Right ventricle myocardium superior (tissue), 1 donor: ENCODE data around the gene PTK7. TPM values are rescaled to one million over a fixed set of nuclear protein-coding genes. Genes with fewer than 3 reads are reported as not detected.

ENCODE experiments used
- ATAC-seq: fragments of 200-7000 bp; cut with Tn5 transposase; one replicate; pipeline ENCODE4 v1.9.1; 2020; ENCODE audit warnings: mild to moderate bottlenecking; ENCODE audit not compliant: poor library complexity
- DNase-seq: peaks from one replicate; pipeline ENCODE4 v3.0.0-alpha.2; 2020
- intact Hi-C: fragments of 100-400 bp; cut with DNase I; formaldehyde crosslinking; loops from one replicate; pipeline ENCODE4 v1.11.2; 2022
- total RNA-seq: library from RNA; stranded (reverse); fragmentation: NEBNext Ultra II Directional; extraction: Animal tissue kit (Norgen Biotek cat#: 25700); gene quantifications from one replicate; pipeline ENCODE4 v1.2.1, GENCODE V29; 2021
- donor health status: DM: no; HTN: yes; CAD: no; lungs with severe emphysema.

The PTK7 gene
- total RNA-seq, 1 donor from 2014 or later: 1.4 TPM

DNA sequence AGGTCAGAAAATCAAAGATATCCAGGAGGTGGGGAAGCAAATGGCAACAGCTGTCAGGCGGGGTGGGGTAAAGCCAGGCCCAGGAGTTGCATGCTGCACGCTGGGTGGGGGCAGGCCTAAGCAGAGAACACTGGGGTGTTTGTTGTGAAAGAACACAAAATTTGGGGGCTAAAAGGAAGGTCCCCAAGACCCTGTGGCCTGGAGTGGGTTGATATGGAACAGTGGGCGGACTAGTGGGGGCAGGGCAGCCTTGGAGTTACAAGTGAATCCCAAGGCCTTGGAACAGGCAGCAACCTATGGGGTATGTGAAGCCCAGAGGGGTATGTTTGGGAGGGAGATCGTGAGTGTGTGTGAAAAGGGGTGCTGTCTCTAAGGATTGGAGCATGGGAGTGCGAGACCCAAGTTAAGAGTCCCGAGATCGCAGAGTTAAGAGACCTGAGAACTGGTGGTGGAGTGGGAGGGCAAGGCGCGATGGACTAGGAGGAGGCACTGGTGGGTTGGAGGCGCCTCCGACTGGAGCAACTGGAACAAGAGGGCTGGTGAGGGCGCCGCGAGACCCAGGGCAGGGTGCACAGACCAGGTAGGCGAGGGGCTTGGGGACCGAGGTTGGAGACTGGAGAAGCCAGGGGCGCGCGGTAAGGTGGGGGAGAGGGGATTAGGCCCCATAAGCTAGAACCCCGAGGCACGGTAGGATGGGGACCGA, 23.1 kb upstream of the PTK7 start:
- intact Hi-C loops: no loop called here
- DNase-seq (no peak), ATAC-seq (peak; percentile 32)

DNA sequence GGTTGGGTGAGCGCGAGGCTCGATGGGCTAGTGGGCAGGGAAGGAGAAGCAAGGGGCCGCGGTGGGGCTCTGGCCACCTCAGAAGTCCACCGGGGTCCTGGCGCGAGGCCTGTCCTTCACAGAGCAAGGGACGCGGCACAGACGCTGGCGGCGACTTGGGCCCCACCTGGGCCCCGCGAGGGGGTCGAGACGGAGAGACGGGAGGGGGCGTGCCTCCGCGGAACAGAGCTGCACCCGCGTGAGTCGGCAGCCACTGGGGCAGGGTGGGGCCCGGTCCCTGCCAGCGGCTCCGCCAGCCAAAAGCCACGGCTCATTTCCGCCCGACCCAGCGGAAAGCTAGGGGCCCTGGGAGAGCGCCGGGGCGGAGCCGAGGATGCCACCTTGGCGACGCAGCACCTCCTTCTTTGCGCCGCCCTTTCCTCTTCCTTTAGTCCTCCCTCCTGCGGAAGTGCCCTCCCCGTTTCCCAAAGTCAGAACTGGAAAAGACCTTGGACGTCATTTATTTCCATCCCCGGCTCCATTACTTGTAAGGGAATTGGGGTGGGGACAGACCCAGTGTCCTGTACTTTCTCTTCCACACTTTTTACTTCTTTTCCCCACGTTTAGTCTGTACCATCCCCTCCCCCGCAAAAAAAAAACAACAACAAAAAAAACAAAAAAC, 22.4 kb upstream of the PTK7 start, which contains the start of gene CUL7:
Gene CUL7 (minus strand): TSS at position 307 of the 661 bp plus-strand sequence. CDS start 1,063 bp downstream, outside the sequence.
- peak; percentile 96 for ATAC-seq
- DNase-seq: peak; percentile 96
- intact Hi-C loops: no loop called here

DNA sequence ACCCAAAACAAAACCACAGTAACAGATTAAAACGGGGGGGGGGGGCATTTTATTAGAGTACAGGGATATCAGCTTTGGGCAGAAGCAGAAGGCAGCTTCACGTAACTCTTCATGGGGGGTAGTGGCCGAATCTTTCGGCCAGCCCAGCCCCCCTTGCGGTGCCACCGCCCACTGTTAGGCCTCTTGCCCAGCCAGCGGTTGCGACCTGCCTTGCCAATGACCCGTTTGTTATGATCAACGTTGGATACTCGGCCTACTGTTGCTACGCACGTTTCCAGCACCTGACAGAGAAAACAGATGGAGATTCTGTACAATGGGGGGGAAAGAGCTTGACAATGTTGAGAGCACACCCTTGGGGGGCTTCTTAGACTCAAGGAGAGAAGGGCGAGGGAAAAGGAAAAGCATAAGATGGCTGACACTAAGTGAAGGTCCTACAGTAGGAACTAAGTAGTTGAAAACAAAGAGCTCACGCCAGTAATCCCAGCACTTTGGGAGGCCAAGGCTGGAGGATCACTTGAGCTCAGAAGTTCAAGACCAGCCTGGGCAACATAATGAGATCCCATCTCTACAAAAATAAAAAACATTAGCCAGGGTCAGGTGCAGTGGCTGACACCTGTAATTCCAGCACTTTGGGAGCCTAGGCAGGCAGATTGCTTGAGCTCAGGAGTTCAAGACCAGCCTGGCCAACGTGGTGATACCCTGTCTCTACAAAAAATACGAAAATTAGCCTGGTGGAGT, 21.7 kb upstream of the PTK7 start:
- intact Hi-C loops: no loop called here
- DNase-seq (no peak), ATAC-seq (no peak)

DNA sequence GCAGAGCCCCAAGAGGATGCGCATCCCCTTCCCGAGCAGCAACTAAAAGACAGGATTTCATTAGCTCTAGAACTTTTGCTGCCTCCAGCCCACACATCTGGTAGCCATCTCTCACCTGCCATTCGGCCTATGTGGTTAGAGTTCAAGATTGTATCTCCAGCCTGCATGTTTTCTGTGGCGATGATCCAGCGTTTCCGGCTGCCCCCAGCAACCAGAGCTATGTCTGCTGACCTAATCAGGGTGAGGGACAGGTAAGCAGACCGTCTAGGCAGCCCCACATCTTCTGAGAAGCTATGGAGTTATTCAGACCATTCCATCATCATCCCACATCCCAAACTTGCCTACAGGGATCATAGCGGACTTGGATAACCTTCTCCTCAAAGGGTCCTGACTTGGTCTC, 20.1 kb upstream of the PTK7 start:
- intact Hi-C loops: loop anchor here (5.0 kb wide), 1 partner anchor 34 kb away; the partner anchor contains the start of gene RRP36
- ATAC-seq (no peak), DNase-seq (no peak)

DNA sequence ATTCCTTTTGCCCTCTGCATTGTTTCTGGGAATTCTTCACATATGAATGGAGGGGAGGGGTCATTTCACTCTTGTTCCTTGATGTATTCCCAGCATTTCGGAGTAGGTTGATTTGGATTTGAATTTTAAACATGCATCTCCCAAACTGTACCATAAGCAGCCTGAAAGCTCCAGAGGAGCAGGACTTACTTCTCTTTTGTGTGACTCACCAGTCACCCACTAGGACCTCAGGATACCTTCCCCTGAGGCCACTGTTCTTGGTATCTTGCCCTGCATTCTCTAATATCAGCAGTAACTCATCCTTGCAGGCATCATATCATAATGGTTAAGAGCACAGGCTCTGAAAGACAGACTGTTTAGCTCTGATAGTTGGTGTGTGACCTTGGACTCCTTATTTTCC, 17.6 kb upstream of the PTK7 start:
- intact Hi-C loops: loop anchor here (5.0 kb wide), 1 partner anchor 36 kb away; the partner anchor contains the start of gene RRP36
- no peak for DNase-seq
- ATAC-seq: no peak

DNA sequence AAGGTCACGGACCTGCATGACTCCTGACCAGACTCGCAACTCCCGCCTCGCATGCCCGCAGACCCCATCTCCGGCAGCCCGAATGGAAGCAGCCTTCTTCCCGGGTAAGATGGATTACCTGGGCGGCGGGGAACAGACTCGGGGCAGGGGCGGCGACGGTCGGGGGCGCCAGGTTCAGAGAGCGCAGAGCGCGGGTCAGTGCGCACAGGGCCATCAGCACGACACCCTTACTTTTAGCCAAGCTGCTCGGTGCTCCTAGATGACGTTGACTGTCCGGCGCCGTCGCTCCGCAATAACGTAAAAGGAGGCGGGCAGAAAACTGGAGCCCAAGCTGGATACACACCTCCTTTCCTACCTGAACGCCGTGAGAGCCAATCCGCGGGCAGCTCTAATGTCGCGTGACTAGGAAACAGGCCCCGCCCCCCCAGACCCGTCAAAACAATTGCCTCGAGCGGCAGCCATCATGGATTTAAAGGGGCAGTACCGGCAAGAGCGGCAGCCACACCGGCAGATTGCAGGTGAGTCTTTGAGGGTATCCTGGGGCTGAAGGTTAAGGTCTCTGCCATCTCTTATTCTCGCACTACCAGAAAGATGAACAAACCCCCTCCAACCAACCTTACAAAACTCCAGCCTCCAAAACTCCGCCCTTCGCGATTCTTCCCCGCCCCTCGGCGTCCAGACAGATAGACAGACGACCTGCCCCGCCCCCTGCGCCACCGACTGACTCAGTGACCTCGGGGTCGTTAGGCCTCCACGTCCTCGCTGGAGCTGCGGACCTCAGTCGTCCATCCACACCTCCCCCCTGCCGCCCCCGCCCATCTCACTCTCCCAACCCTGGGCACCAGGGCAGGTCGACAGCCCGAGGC, 16.7 kb upstream of the PTK7 start, which contains the start of the genes KLC4 and MRPL2:
Gene KLC4 (plus strand): TSS at position 464 of the 866 bp plus-strand sequence. CDS start 1,705 bp downstream, outside the sequence.
Gene MRPL2 (minus strand): TSS at position 267 of the 866 bp plus-strand sequence. CDS start 53 bp downstream, at position 214.
- intact Hi-C loops: loop anchor here (5.0 kb wide), 1 partner anchor 37 kb away; the partner anchor contains the start of gene RRP36
- ATAC-seq: peak; percentile 98
- DNase-seq: peak; percentile 98

DNA sequence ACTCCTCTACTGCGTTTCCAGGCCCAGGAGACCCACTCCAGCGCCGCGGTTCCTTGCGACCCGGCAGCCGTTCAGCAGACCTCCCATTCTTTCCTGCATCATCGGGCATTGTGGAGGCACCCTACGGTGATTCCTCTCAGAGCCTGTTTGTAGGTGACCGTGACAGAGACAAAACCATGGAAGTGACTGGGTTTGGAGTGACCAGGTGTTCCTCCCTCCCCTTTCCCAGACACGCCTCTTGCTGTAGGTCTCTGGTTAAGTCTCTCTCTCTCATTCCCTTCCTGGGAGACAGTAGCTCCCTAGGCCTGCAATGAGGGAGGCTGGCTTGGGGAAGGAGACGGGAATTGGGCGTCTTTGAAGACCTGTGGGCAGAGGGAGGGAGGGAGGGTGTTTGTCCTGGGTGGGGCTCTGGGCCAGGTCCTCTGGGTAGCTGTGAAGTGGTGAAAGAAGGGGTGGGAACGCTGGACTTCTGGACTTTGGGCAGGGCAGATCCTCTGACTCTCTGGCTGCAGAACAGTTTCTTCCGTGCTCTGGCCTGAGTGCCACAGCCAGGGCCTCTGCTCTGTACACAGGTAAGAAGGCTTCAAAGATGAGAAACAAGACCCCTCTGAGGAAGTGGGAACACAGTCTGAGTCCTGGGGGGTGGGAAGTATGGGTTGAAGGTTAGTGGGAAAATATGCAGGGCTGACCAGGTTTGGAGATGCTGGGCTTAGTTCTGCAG, 15.9 kb upstream of the PTK7 start:
- ATAC-seq: peak; percentile 23
- intact Hi-C loops: no loop called here
- DNase-seq: no peak

DNA sequence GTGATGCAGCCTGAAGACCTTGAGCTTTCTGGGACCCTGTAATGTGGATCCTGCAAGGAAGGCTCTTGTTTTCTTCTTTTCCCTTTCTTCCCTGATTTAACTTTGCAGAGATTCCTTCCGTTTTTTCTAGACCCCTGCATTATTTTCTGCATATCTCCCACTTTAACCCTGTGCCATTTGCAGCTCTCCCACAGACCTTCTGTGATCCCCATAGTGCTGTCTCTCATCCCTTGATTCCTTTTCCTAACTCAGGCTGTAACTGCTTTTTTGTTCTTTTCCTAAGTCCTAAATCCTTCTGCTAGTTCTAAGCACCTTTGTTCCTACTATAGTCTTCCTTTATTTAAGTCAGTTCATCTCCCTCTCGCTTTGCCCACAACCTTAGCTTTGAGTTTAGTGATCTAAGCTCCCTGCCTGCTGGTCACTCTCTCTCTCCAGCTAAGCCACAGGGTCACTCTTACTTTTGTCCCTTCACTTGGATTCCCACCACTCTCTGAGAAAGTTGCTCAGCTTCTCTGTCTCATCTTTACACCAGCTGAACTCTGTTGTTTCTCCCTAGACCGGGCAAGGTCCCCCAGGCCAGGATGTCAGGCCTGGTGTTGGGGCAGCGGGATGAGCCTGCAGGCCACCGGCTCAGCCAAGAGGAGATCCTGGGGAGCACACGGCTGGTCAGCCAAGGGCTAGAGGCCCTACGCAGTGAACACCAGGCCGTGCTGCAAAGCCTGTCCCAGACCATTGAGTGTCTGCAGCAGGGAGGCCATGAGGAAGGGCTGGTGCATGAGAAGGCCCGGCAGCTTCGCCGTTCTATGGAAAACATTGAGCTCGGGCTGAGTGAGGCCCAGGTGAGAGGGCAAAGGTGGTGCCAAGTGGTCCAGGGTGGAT, 15.1 kb upstream of the PTK7 start:
- intact Hi-C loops: no loop called here
- no peak for ATAC-seq
- DNase-seq: no peak

DNA sequence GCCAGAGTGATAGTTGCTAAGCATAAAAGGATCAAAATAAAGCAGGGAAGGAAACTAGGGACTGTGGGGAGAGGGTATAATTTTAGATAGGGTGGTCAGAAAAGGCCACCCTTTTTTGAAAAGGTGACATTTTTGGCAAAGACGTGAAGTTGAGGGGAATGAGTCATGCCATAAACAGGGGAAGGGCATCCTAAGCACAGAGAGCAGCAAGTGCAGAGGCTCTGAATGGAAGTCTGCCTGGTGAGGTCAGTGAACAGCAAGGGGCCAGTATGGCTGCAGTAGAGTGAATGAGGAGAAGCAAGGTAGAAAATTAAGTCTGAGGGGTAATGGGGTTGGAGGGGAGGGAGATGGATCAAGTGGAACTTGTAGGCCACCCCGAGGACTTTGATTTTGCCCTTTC, 14.3 kb upstream of the PTK7 start:
- DNase-seq (no peak), ATAC-seq (no peak)
- intact Hi-C loops: no loop called here

DNA sequence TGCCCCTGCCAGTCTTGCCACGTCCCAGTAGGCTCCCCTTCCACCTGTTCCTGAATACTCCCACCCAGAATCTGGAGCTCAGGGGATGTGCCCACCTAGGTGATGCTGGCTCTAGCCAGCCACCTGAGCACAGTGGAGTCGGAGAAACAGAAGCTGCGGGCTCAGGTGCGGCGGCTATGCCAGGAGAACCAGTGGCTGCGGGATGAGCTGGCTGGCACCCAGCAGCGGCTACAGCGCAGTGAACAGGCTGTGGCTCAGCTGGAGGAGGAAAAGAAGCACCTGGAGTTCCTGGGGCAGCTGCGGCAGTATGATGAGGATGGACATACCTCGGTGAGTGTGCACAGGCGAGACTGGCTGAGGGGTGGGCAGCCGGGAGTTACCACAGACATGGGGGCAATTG, 13.3 kb upstream of the PTK7 start:
- DNase-seq: no peak
- intact Hi-C loops: no loop called here
- ATAC-seq: no peak

DNA sequence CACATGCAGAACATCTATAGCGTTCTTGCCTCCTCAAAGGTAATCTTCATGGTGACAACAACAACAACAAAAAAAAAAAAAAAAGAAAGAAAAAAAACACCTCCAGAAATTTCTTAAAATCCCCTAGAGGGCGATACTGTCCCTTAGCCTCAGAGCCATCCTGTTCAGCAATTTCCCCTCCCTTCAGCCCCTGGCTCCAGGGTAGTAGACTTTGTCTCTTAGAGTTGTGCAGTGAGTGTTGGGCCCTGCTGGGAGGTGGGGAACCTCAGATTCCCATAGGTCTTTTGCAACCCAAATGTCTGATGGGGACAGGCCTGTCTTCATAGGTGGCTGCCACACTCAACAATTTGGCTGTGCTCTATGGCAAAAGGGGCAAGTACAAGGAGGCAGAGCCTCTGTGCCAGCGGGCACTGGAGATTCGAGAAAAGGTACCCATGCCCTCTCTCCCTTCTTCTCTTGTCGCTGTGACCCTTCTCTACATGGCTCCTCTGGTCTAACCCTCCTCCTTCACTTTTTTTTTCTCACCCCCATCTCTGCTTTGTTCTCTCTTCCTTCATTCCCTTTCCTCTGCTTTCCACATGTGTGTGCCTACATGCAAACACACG, 6.0 kb upstream of the PTK7 start:
- no peak for ATAC-seq
- intact Hi-C loops: no loop called here

DNA sequence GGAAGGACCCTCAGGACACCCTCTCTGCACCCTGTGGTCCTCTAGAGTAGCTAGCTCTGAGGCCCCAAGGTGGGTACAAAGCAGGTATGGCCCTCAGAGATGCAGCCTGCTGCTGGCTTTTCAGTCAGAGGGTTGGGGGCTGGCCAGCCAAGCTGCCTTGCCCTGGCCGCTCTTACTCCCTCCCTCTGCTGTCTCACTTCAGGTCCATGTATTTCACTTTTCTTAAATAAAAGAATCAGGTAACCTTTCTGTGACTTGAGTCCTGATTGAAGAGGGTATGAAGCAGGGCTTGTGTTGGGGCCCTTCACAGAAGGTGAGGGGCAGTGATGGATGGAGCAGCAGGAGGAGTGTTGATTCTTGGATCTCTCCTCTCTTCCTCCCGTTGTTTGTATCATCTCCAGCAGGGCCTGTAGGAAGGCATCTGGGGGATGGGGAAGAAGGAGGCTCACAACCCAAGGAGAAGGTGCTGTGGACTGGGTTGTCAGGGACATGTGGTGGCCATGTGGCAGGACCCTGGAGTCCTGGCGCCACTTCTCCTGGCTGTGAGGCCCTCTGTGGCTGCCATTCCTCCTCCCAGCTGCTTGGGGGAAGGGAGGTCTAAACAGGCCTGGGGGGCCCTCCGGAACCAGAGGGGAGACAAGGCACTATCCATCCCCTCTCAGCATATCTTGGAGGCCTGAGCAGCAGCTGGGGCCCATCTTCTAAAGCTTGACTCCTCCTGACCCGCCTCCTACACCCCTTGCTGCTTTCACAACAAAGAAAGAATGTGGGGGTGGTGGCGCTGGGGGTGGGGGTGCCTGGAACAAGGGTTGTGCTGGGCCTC, 1.1 kb upstream of the PTK7 start:
- ATAC-seq (no peak), DNase-seq (no peak)
- intact Hi-C loops: no loop called here

More for the DNA sequence above, 6.0 kb upstream of the PTK7 start:
- DNase-seq: no peak

DNA sequence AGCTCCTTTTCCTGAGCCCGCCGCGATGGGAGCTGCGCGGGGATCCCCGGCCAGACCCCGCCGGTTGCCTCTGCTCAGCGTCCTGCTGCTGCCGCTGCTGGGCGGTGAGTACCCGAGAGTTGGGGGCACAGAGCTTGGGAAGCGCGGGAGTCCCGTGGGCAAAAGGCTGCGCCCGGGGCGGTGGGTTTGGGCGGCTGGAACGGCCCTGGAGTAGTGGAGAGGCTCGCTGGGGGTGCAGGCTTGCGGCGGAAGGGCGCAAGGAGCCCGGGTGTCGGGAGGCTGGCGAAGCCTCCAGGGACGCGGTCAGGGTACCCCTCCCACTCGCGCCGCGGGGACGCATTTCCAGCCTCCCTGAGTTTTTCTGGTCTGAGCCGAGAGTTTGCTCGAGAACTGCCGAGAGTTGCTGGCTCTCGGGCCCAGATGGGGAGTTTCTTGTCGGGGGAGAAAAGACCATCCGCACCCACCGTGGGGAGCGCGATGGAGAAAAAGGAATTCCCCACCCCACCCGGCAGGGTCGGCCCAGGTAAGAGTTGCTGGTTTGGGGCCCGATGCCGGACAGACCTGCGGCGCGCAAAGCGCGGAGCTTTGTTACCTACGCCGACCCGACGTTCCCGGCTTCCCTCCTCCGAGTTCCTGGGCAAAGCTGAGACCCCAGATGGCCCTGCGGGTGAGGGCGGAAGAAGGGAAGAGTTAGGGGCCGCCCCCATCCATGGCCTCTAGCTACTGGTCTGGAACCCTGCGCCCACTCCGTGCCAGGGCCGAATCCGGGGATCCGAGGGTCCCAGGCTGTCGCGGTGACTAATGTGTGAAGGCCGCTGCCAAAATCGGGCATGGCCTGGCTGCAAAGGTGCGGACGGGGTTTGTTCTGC, 584 bp downstream of the PTK7 start:
- intact Hi-C loops: no loop called here
- ATAC-seq (peak; percentile 19), DNase-seq (no peak)

DNA sequence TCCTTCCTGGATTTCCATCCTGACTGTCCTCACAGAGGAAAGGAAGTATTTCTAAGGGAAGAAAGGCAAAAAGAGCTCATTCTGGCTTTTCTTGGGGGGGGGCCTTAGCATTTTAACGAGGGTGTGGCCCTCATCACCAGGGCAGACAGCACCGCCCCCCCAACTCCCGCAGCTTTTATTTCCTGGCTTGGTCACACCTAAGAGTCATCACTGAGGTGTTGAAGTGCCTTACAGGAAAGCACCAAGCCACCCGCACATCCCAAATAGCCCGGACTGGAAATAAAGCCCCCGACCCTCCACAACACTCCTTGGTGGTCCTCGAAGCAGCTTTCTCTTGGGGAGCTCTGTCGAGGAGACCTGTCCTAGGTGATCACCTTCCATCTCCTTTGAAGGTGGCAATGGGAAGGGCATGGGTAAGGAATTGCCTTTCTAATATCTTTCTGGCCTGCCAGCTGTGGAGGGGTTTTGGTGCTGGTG, 1.3 kb downstream of the PTK7 start:
- intact Hi-C loops: no loop called here
- ATAC-seq (no peak), DNase-seq (no peak)
